ENCODE results near the gene FOXJ1.

FOXJ1 gene

DNA sequence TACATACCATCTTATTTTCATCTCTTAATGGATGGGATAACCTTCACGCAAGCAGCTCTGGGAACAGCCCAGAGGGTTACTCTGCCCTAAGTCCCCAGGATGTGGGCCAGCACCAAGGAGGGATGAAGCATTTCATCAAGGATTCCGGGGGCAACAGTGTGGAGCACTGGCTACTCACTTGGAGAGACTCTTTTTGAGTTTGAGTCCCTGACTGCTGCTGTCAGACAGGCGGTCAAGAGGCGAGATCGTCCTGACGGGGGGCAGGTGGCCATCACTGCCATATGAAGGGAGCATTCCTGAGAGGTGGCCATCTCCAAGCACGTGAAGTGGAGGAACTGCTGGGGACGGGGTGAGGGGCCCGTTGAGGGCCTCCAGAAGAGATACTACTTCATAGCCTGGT is 18.1 kb upstream of the FOXJ1 start:
- no peak for DNase-seq

DNA sequence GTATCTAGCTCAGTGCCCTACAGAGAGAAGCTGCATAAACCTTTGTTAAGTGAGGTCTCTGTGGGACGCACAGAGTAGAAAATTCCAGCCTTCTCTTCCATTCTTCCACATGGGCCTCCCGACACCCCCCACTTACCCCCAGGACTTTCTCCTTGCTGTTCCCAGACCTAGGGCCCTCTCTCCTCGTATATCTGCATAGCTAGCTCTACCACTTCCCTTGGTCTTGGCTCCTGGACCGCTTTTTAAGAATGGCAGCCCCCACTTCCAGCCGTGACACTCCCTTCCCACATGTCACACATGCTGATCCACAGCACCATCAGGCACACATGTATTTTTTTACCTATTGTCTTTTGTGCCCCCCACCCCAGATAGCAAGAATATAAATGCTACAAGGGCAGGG is 16.7 kb upstream of the FOXJ1 start:
- no peak for DNase-seq

DNA sequence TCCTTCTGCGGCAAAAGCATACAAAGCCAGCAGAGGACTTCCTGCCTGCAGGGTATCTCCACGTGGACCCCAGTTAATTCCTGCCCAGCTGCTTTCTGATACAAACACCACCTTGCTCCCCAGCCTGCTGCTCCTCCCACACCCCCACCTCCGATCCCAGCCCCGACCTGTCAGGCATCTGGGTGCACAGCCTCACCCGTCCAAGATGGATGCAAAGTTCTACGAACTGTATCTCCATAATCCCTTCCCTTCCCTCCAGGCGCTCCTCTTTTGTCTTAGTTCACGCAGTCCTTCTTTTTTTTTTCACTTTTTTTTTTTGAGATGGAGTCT is 15.6 kb upstream of the FOXJ1 start:
- peak; percentile 19 for DNase-seq

DNA sequence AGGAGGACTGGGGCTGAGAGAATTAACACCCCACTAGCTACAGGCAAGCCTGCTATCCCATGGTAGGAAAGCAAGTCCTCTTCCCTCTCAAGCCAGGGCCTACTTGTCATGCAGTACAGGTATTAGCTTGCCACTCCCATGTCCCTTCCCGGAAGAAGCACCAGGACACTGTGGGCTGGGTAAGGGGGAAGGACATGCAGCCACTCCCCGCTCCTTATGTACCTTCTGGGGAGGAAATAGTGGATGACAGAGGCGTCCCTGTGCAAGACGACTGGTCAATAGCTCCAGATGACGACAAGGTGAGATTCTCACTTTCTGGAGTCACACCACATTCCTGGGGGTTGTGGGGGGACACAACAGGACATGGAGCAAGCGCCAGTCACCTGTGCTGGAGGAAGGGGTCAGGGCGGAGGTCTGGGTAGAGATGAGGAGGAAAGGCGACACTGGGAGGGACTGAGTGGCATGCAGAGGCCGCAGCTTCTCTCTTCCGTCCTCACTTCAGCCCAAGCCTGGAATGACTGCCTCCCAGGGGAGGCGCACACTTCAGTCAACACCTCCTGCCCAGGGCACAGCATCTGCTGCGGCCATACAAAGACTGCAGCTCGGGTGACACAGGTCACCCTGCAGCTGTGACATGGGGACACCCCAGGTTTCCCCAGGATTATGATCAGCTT is 15.1 kb upstream of the FOXJ1 start:
- DNase-seq = peak; percentile 49

DNA sequence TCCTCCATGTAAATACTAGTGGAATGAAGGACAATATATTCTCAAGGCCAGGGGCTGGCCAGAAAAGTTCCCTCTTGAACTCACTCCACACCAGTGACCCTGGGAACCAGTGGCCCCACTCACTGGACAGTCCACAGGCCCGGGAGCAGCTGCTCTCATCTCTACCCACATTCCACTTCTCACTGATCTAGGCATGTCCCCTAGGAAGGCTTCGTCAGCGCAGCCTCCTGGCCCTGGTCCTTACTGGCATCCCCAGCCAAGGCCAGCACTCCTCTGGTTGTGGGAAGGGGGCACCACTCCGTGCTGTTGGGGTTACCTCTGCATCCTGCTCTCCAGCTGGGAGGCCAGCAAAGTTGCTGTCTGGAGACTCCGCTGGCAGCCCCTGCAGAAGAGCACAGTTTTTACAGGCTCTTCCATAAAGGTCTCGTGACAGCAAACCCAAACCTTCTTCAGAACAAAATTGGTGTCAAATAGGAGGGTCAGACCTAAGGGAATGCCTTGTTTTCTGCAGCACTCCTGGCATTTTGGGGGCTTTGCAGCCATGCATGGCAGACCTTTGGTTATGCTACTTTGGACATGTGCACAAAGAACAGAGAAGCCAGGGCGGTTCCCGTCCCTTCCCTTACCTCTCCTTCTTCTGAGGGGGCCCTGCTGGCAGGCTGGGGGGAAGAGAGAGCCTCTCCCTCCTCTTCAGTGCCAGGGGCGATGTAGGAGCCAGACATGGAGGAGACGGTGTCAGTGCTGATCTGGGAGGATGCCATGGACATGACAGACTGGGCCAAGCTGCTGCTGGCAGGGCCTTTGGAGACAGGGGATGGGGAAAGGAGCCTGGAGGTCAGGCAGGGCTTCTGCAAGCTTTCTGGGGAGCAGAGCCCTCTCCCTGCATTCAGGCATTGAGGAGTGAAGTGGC is 14.1 kb upstream of the FOXJ1 start:
- DNase-seq = no peak

- DNase-seq = no peak
Measured at GRCh38 chr17:76154292-76154691, 13.2 kb upstream of the FOXJ1 start.

GRCh38 chr17:76153640-76154039 is 12.6 kb upstream of the FOXJ1 start:
- peak; percentile 46 for DNase-seq

DNA sequence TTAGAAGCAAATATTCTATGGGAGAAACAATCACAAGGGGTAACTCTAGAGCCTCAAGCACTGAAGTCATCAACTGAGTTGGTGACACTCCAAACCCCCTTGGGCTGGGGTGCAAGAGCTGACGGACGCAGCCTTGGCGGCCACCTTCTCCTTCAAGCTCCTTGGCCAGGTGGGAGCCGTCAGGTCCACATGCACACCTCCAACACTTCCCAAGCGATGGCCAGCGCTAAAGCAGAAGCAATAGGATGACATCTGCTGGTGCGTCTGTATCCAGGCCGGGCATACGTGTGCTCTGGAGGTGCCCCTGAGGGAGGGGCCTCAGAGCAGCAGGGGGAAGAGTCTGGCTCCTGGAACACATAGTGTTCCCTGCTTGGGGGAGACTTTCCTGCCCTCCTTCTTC is 12.2 kb upstream of the FOXJ1 start:
- peak; percentile 44 for DNase-seq

- DNase-seq = peak; percentile 56
Measured at GRCh38 chr17:76152591-76152990, 11.5 kb upstream of the FOXJ1 start.

- peak; percentile 56 for DNase-seq
Measured at GRCh38 chr17:76151896-76152454, 10.9 kb upstream of the FOXJ1 start.

DNA sequence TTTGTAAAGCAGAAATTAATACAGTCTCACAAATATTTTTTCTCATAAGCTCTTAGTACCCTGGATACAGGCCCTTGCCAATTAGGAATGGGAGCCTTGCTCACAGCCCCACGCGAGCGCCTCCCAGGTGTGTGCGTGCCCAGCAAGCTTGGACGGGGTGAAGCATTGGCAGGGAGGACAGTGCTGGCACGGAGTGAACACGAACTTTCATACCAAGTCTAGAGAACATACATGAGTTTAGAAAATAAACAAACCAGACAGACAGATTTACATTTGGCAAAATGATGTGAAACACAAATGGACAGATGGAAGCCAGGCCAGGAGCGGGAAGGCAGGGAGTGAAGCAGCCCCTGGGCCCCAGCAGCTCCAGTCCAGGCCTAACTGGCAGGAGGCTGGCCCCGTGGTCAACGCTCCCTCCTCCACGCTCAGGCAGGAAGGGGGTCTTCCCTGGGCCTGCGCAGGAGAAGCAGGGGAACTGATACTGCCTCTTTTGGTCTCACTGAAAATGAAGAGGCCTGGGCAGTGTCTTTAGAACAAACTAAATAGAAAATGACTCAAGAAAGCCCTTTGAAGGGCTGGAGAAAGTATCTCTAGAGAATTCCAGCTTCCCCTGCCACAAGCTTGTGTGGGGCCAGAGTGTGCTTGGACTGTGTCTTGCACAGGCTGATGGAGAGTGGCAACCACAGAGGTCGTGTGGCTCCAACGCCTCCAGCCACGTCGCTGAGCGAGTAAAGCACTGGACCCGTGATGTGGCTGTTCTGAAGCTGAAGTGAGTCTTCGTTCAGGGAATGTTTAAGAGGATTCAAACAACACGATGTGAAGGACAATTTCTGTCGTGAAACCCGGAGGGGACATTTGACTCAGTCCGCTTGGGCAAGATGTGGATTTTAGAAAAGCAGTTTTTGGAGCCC is 9.9 kb upstream of the FOXJ1 start:
- DNase-seq = peak; percentile 53

- DNase-seq = no peak
Measured at GRCh38 chr17:76149214-76149613, 8.2 kb upstream of the FOXJ1 start.

GRCh38 chr17:76148015-76148326 is 6.9 kb upstream of the FOXJ1 start:
- DNase-seq = no peak

DNA sequence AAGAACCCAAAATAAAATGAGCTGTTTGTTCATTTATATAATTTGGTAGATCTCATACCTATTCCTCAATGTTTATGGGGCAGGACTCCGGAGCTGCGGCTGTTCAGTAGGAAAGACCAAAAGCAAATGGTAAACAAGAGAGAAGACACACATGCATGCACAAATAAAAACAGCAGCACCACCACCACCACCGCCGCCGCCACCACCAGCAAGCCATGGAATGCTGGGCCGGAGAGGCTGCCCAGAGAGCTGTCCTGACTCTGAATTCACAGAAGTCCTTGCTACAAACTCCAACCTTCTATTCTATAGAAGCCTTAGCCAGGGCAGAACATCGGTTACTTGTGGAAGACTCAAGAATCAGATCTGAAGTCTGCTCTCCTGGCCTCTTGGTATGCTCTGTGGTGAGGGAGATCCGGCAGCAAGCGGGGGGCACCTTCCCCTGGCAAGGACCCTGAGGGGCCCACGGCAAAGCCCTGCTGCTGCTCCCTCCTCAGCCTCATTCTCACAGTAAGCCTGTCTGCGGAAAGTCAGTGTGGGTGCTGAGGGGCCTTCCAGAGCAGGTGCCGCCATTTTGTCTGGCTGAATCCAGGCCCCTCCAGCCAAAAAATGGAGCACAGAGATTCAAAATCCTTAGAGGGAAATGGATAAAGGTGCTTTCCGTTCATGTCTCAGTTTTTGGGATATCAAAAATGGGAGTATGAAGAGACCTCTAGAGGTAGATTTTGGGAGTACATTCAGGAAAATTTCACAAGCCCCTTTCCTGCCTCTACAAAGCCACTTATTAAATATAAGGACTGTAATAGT is 6.4 kb upstream of the FOXJ1 start:
- DNase-seq = no peak

DNA sequence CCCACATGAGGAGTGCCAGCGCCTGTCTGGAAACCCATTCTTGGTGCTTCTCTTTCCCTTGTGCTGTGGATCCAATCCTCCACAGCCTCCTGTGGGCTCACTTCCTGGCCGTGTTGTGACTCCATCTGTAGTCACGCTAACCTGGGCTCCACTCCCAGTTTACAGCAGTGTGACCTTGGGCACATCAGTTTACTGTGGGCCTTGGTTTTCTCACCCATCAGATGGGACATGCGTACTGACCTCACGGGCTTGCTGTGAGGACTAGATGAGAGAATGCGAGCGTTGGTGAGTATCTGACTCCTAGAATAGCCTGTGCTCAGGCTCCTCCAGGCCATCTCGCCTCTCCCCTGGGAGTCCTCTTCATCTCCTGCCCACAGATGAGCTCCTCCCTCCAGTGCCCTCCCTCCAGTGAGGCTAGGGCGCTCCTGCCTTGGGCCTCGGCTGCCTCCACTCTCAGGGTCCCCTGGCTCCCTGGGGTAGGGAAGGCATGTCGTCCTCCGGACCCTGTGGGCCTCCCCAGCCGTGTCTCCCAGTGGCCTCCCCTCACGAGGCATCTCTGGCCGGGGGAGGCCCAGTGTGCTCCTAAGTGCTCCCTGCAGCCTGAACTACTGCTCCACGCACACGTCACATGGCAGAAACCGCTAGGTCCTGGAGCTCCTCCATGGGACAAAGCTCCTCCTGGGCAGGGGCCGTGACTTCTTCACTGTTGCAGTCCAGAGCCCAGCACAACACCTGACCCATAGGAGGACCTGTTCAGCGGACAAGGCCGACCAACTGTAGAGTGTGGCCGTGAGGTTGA is 5.2 kb upstream of the FOXJ1 start:
- DNase-seq = no peak

DNA sequence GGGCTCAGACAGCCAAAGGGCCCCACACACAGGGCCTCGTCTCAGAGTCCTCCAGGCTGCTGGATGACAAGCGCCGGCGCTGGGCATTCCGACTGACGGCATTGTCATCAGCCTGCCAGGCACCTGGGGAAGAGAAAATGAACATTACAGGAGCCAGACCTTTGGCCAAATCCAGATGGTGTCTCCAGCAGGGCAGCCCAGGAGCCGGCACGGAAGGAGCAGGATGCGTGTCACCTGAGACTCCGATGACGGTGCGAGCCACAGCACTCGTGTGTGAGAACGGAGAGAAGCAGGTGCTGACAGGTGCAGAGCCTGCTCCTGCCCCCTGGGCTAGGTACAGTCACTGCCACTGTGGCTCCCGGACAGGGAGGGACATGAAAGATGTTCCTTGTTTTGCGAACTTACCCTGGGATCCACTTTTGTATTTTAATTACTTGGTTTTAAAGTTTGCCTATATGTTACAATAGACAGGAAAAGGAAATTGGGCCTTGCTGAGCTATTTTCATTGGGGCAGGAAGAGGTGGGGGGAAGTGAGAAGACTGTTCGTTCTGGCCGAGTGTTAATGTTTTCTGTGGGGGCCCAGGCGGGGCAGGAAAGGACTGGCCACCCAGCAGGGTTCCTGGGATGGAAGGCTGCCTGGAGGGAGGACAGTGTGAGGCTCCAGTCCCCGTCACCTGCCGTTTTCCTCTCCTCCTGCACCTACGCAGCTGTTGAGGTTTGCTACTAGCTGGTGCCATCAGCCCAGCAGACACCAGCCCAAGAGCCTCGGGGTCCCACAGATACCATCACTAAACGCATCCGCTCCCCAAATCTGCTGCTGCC is 4.4 kb upstream of the FOXJ1 start:
- peak; percentile 81 for DNase-seq

GRCh38 chr17:76142585-76143041 is 1.6 kb upstream of the FOXJ1 start:
- no peak for DNase-seq

GRCh38 chr17:76142039-76142584 is 1.1 kb upstream of the FOXJ1 start:
- no peak for DNase-seq

- no peak for DNase-seq
Measured at GRCh38 chr17:76140661-76141211, 309 bp downstream of the FOXJ1 start.
